Activated CD4-positive, CD25-positive, alpha-beta regulatory T cell (primary cell): ENCODE measurements around the gene INPP5J.
"Not testable (repeated sequence)": the region's sequence is repeated elsewhere in the genome, so short reads cannot be mapped to it uniquely, and the experiment has no call there.

Experiments
- DNase-seq, 4 experiments: peaks; one replicate each; lab custom pipeline; 2025; lab: John Stamatoyannopoulos, UW

Gene INPP5J

GRCh38 chr22:31151872-31152271 is 29.1 kb downstream of the INPP5J start:
- DNase-seq: no peak

GRCh38 chr22:31153357-31153756 is 30.6 kb downstream of the INPP5J start:
- DNase-seq: no peak

GRCh38 chr22:31154975-31155374 is 32.2 kb downstream of the INPP5J start:
- no peak for DNase-seq

GRCh38 chr22:31155422-31155821 is 32.7 kb downstream of the INPP5J start:
- no peak for DNase-seq

- no peak for DNase-seq
Measured at GRCh38 chr22:31160328-31160978, 37.7 kb downstream of the INPP5J start.

GRCh38 chr22:31161386-31161785 is 38.6 kb downstream of the INPP5J start:
- DNase-seq: no peak

GRCh38 chr22:31162015-31162765 is 39.4 kb downstream of the INPP5J start:
- DNase-seq: no peak

GRCh38 chr22:31170971-31171370 is 48.2 kb downstream of the INPP5J start:
- no peak for DNase-seq

GRCh38 chr22:31171734-31172133 is 49.0 kb downstream of the INPP5J start:
- DNase-seq: not testable (repeated sequence)

- no peak for DNase-seq
Measured at GRCh38 chr22:31173386-31174145, 50.8 kb downstream of the INPP5J start.

GRCh38 chr22:31176923-31177322 is 54.2 kb downstream of the INPP5J start:
- no peak for DNase-seq

- no peak for DNase-seq
Measured at GRCh38 chr22:31177420-31178162, 54.8 kb downstream of the INPP5J start.

- DNase-seq: no peak
Measured at GRCh38 chr22:31178859-31179258, 56.1 kb downstream of the INPP5J start.

GRCh38 chr22:31179345-31179744 is 56.6 kb downstream of the INPP5J start:
- no peak for DNase-seq

- no peak for DNase-seq
Measured at GRCh38 chr22:31184015-31184414, 61.2 kb downstream of the INPP5J start.
